Liver (tissue), 3 donors: ENCODE measurements around the gene MAN2A1.

Experiments
- ATF3 ChIP-seq: IDR thresholded peaks from 2 replicates; pipeline ENCODE4 v1.6.1; 2016; ENCODE audit warnings: antibody characterized with exemption
- CTCF ChIP-seq: fragments of 150-350 bp; IDR thresholded peaks from 2 replicates; pipeline ENCODE4 v1.5.1; 2017; ENCODE audit warnings: improper control_type of control experiment, low read depth, low read length; ENCODE audit not compliant: missing input control
- EGR1 ChIP-seq, 2 donors: IDR thresholded peaks; 2 replicates each; pipeline ENCODE4 v1.6.1; 2016 to 2018; ENCODE audit warnings: antibody characterized with exemption in 2 of 2, low read depth in 2 of 2
- RXRA ChIP-seq, 2 donors: IDR thresholded peaks; 2 replicates each; pipeline ENCODE4 v1.6.1; 2017 to 2018; ENCODE audit warnings: antibody characterized with exemption in 2 of 2, mild to moderate bottlenecking in 1 of 2
- SP1 ChIP-seq: IDR thresholded peaks from 2 replicates; pipeline ENCODE4 v1.6.1; 2018; ENCODE audit warnings: antibody characterized with exemption, mild to moderate bottlenecking
- donor health status: healthy.
- donor health status: healthy.

GRCh38 chr5:109907731-109908130 lies 218.0 kb downstream of the MAN2A1 start:
- TF ChIP-seq ATF3 (no peak), CTCF (no peak), SP1 (no peak), EGR1 (IDR thresholded peaks at IDR 0.05; ENCODE audit: low read depth in 2 of 2) (no peak), RXRA (IDR thresholded peaks at IDR 0.05) (no peak)
